ENCODE results near the gene COL13A1. TPM values are rescaled to one million over a fixed set of nuclear protein-coding genes. Genes with fewer than 3 reads are reported as not detected.

Gene COL13A1
- total RNA-seq, 1 donor from 2014 or later = 9.5 TPM

DNA sequence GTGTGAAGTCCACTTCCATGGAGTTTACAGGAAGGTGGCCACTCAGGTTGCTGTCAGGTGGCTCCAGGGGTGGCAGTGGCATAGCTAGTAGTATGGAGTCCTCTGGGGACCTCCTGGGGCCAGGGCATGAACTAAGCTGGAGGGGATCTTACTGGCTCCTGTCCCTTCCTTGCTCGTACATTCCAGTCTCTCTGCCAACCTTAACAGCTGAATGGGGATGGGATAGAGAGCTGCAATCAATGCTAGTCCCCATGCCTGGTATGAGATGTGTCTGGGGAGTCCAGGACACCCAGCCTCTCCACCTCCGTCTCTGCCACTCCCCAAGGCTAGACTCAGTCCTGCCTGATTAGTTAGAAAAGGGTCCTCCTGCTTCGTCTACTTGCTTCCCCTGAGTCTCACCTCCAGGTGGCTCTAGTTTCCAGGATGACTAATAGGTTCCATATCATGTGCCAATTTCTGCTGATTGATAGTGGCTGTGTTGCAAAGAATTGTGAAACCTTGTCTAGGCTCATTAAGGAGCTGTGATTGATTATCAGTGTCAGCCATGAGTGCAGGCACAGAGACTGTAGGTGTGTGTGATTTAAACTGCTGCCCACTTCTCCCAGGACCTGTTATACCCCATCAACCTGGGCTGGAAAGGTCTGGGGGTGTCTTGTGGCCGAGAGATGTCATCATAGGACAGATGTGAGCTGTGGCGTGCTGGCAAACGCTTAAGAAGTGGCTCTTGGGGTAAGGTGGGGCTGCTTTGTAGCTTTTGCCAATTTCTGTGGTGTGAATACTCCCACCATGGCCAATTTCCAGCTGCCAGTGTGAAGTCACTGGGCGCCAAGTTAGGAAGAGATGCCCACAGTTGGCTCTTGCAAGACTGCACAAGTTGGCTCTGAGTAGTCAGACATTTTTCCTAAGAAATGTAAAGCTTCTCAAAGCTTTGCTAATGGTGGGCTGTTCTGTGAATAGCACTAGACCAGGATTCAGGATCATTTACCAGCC lies 59.8 kb downstream of the COL13A1 start:
- no peak for DNase-seq (ENCODE audit: low read depth, low spot score)
- H3K27ac Mint-ChIP-seq (ENCODE audit: unreplicated experiment) = no peak overlapping the region

GRCh38 chr10:69862882-69863530 lies 61.3 kb downstream of the COL13A1 start:
- no peaks in the 10 kb centered on the region for H3K27me3 Mint-ChIP-seq (ENCODE audit: low read depth)
- H3K27ac Mint-ChIP-seq (ENCODE audit: unreplicated experiment) = no peak overlapping the region
- TF ChIP-seq, protein P1, sequence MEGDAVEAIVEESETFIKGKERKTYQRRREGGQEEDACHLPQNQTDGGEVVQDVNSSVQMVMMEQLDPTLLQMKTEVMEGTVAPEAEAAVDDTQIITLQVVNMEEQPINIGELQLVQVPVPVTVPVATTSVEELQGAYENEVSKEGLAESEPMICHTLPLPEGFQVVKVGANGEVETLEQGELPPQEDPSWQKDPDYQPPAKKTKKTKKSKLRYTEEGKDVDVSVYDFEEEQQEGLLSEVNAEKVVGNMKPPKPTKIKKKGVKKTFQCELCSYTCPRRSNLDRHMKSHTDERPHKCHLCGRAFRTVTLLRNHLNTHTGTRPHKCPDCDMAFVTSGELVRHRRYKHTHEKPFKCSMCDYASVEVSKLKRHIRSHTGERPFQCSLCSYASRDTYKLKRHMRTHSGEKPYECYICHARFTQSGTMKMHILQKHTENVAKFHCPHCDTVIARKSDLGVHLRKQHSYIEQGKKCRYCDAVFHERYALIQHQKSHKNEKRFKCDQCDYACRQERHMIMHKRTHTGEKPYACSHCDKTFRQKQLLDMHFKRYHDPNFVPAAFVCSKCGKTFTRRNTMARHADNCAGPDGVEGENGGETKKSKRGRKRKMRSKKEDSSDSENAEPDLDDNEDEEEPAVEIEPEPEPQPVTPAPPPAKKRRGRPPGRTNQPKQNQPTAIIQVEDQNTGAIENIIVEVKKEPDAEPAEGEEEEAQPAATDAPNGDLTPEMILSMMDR (conservative IDR thresholded peaks at IDR 0.05) = no peak
- no peak overlapping the region for H3K4me3 Mint-ChIP-seq
- H3K4me1 Mint-ChIP-seq = peaks cover 87% of the 10 kb centered on the region
- H3K36me3 Mint-ChIP-seq (ENCODE audit: low read depth) = no peaks in the 10 kb centered on the region
- no peaks in the 10 kb centered on the region for H3K9me3 Mint-ChIP-seq
- no peak for DNase-seq (ENCODE audit: low read depth, low spot score)

More for the DNA sequence above, 59.8 kb downstream of the COL13A1 start:
- TF ChIP-seq, protein P1 (conservative IDR thresholded peaks at IDR 0.05) = peak; percentile 51
- H3K4me3 Mint-ChIP-seq = peak overlapping the region; percentile 10
- H3K4me1 Mint-ChIP-seq = peaks cover 81% of the 10 kb centered on the region
- no peaks in the 10 kb centered on the region for H3K36me3 Mint-ChIP-seq (ENCODE audit: low read depth)
- no peaks in the 10 kb centered on the region for H3K27me3 Mint-ChIP-seq (ENCODE audit: low read depth)
- H3K9me3 Mint-ChIP-seq = no peaks in the 10 kb centered on the region

DNA sequence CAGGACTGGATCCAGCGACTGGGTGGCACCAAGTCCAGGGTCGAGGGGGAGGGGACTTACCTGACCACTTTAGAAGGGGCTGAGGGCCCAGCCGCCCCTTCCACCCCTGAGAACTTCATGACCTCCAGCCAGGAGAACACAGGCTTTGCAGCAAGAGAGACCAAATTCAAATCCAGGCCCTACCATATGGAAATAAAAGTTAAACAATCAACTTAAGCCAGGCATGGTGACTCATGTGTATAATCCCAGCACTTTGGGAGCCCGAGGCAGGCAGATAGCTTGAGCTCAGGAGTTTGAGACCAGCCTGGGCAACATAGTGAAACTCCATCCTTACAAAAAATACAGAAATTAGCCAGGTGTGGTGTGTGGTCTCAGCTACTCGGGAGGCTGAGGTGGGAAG lies 61.9 kb downstream of the COL13A1 start:
- Mint-ChIP-seq H3K27ac (ENCODE audit: unreplicated experiment) (peak overlapping the region; percentile 71), H3K9me3 (no peaks in the 10 kb centered on the region), H3K36me3 (ENCODE audit: low read depth) (no peaks in the 10 kb centered on the region), H3K27me3 (ENCODE audit: low read depth) (no peaks in the 10 kb centered on the region), H3K4me1 (peaks cover 87% of the 10 kb centered on the region), H3K4me3 (no peak overlapping the region)
- no peak for DNase-seq (ENCODE audit: low read depth, low spot score)
- TF ChIP-seq, protein P1 (conservative IDR thresholded peaks at IDR 0.05) = no peak

DNA sequence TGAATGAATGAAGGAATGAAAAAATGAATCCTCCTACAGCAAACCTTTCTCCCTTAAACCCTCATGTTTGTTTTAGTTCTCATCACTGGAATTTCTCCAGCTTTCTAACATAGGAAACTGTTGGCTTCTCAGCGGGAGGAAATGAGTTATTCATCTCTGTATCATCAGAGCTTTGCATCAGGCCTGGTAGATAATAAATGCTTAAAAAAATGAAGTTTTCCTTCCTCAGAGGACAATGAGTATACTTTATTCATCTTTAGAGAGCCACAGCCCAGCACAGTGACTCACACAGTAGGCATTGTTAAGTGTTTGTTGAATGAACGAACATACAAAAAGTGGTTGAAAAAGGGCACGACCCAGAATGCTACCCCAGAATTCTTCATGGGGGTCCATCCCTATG lies 62.6 kb downstream of the COL13A1 start:
- Mint-ChIP-seq H3K27me3 (ENCODE audit: low read depth) (no peaks in the 10 kb centered on the region), H3K4me1 (peaks cover 79% of the 10 kb centered on the region), H3K9me3 (no peaks in the 10 kb centered on the region), H3K36me3 (ENCODE audit: low read depth) (no peaks in the 10 kb centered on the region), H3K4me3 (no peak overlapping the region), H3K27ac (ENCODE audit: unreplicated experiment) (no peak overlapping the region)
- TF ChIP-seq, protein P1 (conservative IDR thresholded peaks at IDR 0.05) = no peak
- no peak for DNase-seq (ENCODE audit: low read depth, low spot score)

DNA sequence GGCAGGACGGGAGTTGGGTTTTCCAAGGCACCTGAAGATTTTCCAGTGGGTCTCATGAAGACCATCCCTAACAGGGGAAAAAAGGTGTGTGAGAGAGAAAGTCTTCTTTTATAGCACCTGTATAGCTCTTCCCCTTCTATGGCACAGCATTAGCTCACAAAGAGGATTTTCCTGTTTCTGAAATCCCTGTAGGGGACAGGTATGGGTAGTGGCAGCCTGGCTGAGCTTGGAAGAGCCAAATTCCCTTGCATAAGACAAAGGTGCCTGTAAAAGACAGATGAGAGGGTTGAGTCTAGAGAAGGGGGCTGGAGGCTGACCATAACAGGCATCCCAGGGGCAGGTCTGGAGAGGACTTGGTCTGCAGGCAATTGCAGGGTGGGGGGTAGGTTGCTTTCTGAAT lies 63.7 kb downstream of the COL13A1 start:
- H3K27ac Mint-ChIP-seq (ENCODE audit: unreplicated experiment) = no peak overlapping the region
- H3K27me3 Mint-ChIP-seq (ENCODE audit: low read depth) = no peaks in the 10 kb centered on the region
- H3K4me3 Mint-ChIP-seq = no peak overlapping the region
- no peaks in the 10 kb centered on the region for H3K36me3 Mint-ChIP-seq (ENCODE audit: low read depth)
- no peak for DNase-seq (ENCODE audit: low read depth, low spot score)
- peaks cover 68% of the 10 kb centered on the region for H3K4me1 Mint-ChIP-seq
- H3K9me3 Mint-ChIP-seq = no peaks in the 10 kb centered on the region
- TF ChIP-seq, protein P1 (conservative IDR thresholded peaks at IDR 0.05) = no peak

Data from neural crest cell (in vitro differentiated cells).